NT2/D1 (cell line): ENCODE measurements around the gene ZBTB20.

ENCODE experiments used
- DNase-seq: peaks from one replicate; pipeline ENCODE4 v3.0.0-alpha.2; 2011; ENCODE audit warnings: low read depth, low spot score
- H3K27me3 ChIP-seq: 2 replicates; pipeline ENCODE4 v1.6.0; 2011; ENCODE audit warnings: mild to moderate bottlenecking; ENCODE audit not compliant: insufficient read length, insufficient read depth
- H3K36me3 ChIP-seq: 2 replicates; pipeline ENCODE4 v1.6.1; 2011; ENCODE audit warnings: mild to moderate bottlenecking, low read length, mixed read lengths; ENCODE audit not compliant: insufficient read depth, insufficient read length
- H3K4me1 ChIP-seq: 2 replicates; pipeline ENCODE4 v1.5.1; 2011; ENCODE audit not compliant: insufficient read depth, insufficient read length
- H3K4me3 ChIP-seq: 2 replicates; pipeline ENCODE4 v1.5.1; 2011; ENCODE audit warnings: low read depth; ENCODE audit not compliant: insufficient read length
- H3K9ac ChIP-seq: 2 replicates; pipeline ENCODE4 v1.6.0; 2011; ENCODE audit warnings: low read depth; ENCODE audit not compliant: insufficient read length
- H3K9me3 ChIP-seq: 2 replicates; pipeline ENCODE4 v1.5.1; 2011; ENCODE audit warnings: mild to moderate bottlenecking, low read length; ENCODE audit not compliant: insufficient read depth
- SUZ12 ChIP-seq: IDR thresholded peaks from 2 replicates; pipeline ENCODE4 v1.6.1; 2011; ENCODE audit not compliant: insufficient read length, insufficient read depth; ENCODE audit errors: extremely low read depth
- YY1 ChIP-seq: IDR thresholded peaks from 2 replicates; pipeline ENCODE4 v1.6.1; 2011; ENCODE audit not compliant: insufficient read length, insufficient read depth
- ZNF274 ChIP-seq: IDR thresholded peaks from 2 replicates; pipeline ENCODE4 v1.6.1; 2011; ENCODE audit warnings: mild to moderate bottlenecking, low read depth, low read length

ZBTB20 gene

GRCh38 chr3:114775395-114775794, 371.7 kb downstream of the ZBTB20 start:
- TF ChIP-seq ZNF274 (no peak), YY1 (no peak), SUZ12 (no peak)
- Histone ChIP-seq H3K4me1 (no peaks in the 10 kb centered on the region), H3K27me3 (no peaks in the 10 kb centered on the region), H3K9me3 (peaks cover 16% of the 10 kb centered on the region; the same call in 1 of the 2 replicates), H3K9ac (no peak overlapping the region), H3K36me3 (no peaks in the 10 kb centered on the region), H3K4me3 (no peak overlapping the region)
- DNase-seq: no peak

- no peak overlapping the region for H3K4me3 ChIP-seq
- TF ChIP-seq ZNF274: no peak
- TF ChIP-seq YY1: no peak
- TF ChIP-seq SUZ12: no peak
- H3K4me1 ChIP-seq: no peaks in the 10 kb centered on the region
- no peak for DNase-seq
- H3K9me3 ChIP-seq: peaks cover 16% of the 10 kb centered on the region; the same call in 1 of the 2 replicates
- no peak overlapping the region for H3K9ac ChIP-seq
- no peaks in the 10 kb centered on the region for H3K36me3 ChIP-seq
- H3K27me3 ChIP-seq: no peaks in the 10 kb centered on the region
These were observed 376.2 kb downstream of the ZBTB20 start for GRCh38 chr3:114770874-114771273.

GRCh38 chr3:114764056-114764492, 383.0 kb downstream of the ZBTB20 start:
- Histone ChIP-seq H3K4me1 (no peaks in the 10 kb centered on the region), H3K4me3 (no peak overlapping the region), H3K36me3 (no peaks in the 10 kb centered on the region), H3K9ac (no peak overlapping the region), H3K9me3 (no peaks in the 10 kb centered on the region), H3K27me3 (no peaks in the 10 kb centered on the region)
- DNase-seq: no peak
- TF ChIP-seq SUZ12 (no peak), YY1 (no peak), ZNF274 (no peak)

GRCh38 chr3:114762144-114762543, 384.9 kb downstream of the ZBTB20 start:
- Histone ChIP-seq H3K9me3 (no peaks in the 10 kb centered on the region), H3K9ac (no peak overlapping the region), H3K4me1 (no peaks in the 10 kb centered on the region), H3K4me3 (no peak overlapping the region), H3K36me3 (no peaks in the 10 kb centered on the region), H3K27me3 (no peaks in the 10 kb centered on the region)
- TF ChIP-seq ZNF274: no peak
- TF ChIP-seq YY1: no peak
- DNase-seq: no peak

GRCh38 chr3:114760679-114761078, 386.4 kb downstream of the ZBTB20 start:
- Histone ChIP-seq H3K36me3 (no peaks in the 10 kb centered on the region), H3K4me3 (no peak overlapping the region), H3K27me3 (no peaks in the 10 kb centered on the region), H3K9me3 (no peaks in the 10 kb centered on the region), H3K4me1 (no peaks in the 10 kb centered on the region), H3K9ac (no peak overlapping the region)
- TF ChIP-seq SUZ12 (no peak), ZNF274 (no peak), YY1 (no peak)
- DNase-seq: no peak

GRCh38 chr3:114758831-114759699, 388.0 kb downstream of the ZBTB20 start:
- no peak overlapping the region for H3K9ac ChIP-seq
- no peaks in the 10 kb centered on the region for H3K9me3 ChIP-seq
- no peaks in the 10 kb centered on the region for H3K4me1 ChIP-seq
- DNase-seq: no peak
- TF ChIP-seq SUZ12 (no peak), YY1 (no peak), ZNF274 (no peak)
- H3K27me3 ChIP-seq: no peaks in the 10 kb centered on the region
- H3K4me3 ChIP-seq: no peak overlapping the region
- H3K36me3 ChIP-seq: no peaks in the 10 kb centered on the region

GRCh38 chr3:114756506-114757279, 390.4 kb downstream of the ZBTB20 start:
- no peak for DNase-seq
- no peaks in the 10 kb centered on the region for H3K4me1 ChIP-seq
- TF ChIP-seq ZNF274: no peak
- no peak for TF ChIP-seq SUZ12
- TF ChIP-seq YY1: no peak
- H3K9ac ChIP-seq: no peak overlapping the region
- H3K4me3 ChIP-seq: no peak overlapping the region
- H3K27me3 ChIP-seq: no peaks in the 10 kb centered on the region
- no peaks in the 10 kb centered on the region for H3K9me3 ChIP-seq
- H3K36me3 ChIP-seq: no peaks in the 10 kb centered on the region
